Amygdala (tissue), 56 donors: Measurements from ENCODE around the gene OGFOD3.
"Not testable (repeated sequence)": the region's sequence is repeated elsewhere in the genome, so short reads cannot be mapped to it uniquely, and the experiment has no call there.

Source experiments
- DNase-seq, 56 donors: peaks; one replicate each; lab custom pipeline; 2025; lab: John Stamatoyannopoulos, UW

Gene OGFOD3

DNA sequence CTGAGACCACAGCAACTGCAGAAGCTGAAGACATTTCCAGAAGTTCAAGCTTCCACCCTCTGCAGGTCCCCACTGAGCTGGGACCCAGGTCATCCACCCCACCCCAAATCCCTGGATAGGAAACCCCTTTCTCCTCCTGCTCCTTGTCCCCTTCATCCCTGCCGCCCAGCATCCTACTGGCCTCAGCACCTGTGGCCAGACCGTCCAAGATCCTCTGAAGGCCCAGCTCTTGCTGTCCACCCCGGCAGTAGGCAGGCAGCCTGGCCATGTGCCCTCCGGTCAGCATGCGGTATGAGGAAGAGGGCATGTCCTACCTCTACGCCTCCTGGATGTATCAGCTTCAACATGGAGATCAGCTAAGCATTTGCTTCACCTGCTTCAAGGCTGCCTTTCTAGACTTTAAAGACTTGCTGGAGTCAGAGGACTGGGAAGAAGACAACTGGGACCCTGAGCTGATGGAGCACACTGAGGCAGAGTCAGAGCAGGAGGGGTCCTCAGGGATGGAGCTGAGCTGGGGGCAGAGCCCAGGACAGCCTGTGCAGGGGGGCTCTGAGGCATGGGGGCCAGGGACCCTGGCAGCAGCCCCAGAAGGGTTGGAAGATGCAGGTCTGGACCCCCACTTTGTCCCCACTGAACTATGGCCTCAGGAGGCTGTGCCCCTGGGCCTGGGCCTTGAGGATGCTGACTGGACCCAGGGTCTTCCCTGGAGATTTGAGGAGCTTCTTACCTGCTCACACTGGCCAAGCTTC lies 56.3 kb downstream of the OGFOD3 start:
- DNase-seq: no peak

GRCh38 chr17:82359451-82360074 lies 58.8 kb downstream of the OGFOD3 start:
- not testable (repeated sequence) for DNase-seq

DNA sequence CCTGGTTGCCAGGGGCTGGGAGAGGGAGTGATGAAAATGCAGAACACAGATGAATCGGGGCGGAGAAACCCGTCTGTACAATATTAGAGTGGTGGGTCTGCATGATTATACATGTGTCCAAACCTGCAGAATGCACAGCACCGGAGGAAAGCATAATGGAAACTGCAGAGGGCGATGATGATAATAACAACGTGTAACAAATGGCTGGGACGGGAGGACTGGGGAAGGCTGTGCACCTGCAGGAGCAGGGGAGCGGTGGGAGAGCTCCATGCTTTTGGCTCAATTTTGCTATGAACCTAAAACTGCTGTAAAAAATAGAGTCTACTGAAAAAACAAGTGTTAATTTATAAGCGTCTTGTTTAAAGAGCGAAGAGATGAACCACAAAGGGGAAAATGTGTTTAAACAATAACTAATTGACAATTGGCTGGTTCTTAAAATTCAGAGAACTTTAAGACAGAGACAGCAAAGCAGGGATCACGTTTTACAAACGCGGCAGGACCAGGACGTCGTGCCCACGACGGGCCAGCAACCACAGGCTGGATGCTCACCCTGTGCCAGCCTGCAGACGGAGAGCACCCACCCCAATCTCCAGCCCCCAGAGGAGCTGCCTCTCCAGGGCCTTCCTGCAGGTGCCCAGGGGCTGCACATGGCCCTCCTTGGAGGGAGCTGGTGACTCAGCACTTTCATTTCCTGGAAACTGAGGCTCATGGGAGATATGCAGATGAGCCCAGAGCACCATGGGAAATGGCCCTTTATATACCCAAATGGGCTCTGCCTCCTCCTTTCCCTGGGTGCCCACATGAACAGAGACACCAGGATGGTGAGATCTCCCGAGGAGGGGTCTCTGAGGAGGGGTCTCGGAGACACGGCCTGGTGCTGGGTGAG lies 59.7 kb downstream of the OGFOD3 start, which contains the start of gene TEX19:
Gene TEX19, plus strand, starts transcription at position 783 of the 886 bp plus-strand sequence. CDS start 2,904 bp downstream, outside the sequence.
- DNase-seq: no peak

- no peak for DNase-seq
Observed at GRCh38 chr17:82357394-82357793, 61.0 kb downstream of the OGFOD3 start.

DNA sequence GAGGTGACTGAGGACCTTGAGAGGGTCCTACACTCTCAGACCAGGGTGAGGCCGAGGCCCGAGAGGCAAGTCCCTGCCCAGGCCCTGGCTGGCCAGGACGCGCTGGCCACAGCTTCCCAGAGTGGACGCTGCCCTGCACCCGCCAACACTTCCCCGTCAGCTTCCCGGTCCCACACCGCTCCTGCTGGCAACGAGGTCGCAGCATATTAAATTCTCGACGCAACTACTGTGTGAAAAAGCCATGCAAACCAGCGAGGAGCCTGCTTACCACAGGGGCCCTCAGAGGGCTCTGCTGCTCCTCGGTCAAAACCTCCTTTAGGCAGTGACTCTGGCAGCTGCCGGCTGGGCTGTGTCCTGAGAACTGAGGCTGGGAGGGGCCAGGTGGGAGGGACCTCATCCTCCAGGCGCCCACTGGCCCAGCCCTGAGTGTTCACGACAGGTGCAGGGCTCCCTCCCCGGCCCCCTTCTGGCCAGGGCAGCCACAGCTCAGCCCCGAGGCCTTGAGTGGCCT lies 61.5 kb downstream of the OGFOD3 start:
- no peak for DNase-seq

GRCh38 chr17:82355770-82356427 lies 62.5 kb downstream of the OGFOD3 start:
- DNase-seq: no peak

DNA sequence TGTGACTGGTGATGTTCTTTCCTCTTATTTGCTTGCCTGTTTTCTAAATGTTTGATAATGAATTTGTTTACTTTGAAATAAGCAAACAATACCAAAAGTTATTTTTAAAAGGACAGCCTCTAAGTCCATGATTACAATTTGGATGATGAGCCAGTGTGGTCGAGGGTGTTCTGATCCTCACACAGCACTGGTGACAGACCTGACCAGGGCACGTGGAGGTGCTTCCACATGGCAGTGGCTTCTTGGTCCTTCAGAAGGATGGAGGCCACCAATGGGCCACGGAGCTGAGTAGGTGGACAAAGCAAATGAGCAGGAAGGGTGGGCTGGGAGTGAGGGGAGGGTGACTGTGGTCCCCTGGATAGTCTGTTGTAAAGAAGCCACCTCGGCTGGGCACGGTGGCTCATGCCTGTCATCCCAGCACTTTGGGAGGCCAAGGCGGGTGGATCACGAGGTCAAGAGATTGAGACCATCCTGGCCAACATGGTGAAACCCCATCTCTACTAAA lies 63.5 kb downstream of the OGFOD3 start:
- DNase-seq: no peak

DNA sequence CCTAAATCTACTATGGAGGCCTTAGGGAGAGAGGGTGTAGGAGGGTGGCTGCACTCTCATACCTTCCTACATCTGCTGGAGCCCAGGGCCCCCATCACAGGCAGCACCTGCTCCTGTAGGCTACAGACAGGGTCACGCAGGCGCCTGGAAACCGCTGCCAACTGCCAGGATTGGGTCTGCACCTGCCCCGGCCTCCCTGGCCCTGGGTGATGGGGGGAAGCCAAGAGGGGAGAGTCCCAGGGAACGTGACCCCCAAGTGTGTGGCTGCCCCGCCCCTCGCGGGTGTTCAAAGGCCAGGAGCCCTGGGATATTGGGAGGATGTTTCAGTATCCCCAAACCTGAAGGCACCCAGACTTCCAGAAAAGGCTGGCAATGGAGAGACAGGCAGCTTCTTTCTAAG lies 64.9 kb downstream of the OGFOD3 start:
- DNase-seq: no peak

- peak in 54 of 56 donors; percentile 5 to 90 (median 57) for DNase-seq
Observed at GRCh38 chr17:82351713-82352488, 66.5 kb downstream of the OGFOD3 start.

GRCh38 chr17:82351254-82351712 lies 67.1 kb downstream of the OGFOD3 start:
- DNase-seq: no peak

DNA sequence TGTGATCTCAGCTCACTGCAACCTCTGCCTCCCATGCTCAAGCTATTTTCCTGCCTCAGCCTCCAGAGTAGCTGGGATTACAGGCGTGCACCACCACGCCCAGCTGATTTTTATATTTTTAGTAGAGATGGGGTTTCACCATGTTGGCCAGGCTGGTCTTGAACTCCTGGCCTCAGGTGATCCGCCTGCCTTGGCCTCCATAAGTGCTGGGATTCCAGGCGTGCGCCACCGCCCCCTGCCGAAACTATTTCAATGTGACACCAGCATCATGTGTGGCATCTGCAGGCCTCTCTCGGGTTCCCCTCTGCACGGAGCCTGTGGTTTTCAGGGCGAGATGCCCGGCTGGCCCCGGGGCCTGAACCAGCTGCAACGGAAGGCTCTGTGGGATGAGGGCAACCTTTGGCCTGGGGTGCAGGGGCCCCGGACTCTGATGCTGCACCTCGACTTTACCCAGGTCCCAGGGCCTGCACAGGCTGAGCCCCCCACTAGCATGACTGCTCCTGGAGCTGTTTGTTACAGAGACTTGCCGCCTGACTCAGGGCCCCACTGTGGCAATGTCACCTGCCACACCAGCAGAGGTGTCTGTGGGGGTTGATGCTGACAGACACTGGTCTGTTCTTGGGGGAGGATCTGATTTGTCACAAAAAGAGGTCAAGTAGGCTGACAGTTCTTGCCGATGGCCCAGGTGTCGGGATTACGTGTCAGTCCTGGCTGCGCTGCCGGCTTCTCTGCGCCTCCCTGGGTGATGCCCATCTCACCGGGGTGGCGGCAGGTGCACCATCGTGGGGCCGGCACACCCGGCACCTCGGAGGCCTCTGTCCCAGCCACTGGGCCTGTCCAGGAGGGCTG lies 68.0 kb downstream of the OGFOD3 start:
- DNase-seq: no peak

- no peak for DNase-seq
Observed at GRCh38 chr17:82349287-82349701, 69.1 kb downstream of the OGFOD3 start.

- DNase-seq: no peak
Observed at GRCh38 chr17:82348866-82349265, 69.5 kb downstream of the OGFOD3 start.

GRCh38 chr17:82348434-82348833 lies 70.0 kb downstream of the OGFOD3 start:
- no peak for DNase-seq

DNA sequence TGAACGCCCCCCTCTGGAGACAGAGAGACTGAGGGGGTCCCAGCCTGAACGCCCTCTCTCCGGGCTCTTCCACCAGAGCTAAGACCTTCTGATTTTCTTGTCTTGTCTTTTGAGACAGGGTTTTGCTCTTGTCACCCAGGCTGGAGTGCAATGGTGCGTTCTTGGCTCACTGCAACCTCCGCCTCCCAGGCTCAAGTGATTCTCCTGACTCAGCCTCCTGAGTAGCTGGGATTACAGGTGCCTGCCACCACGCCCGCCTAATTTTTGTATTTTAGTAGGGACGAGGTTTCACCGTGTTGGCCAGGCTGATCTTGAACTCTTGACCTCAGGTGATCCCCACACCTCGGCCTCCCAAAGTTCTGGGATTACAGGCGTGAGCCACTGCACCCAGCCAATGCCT lies 70.4 kb downstream of the OGFOD3 start:
- not testable (repeated sequence) for DNase-seq

GRCh38 chr17:82346342-82347300 lies 71.8 kb downstream of the OGFOD3 start:
- no peak for DNase-seq
